Neural progenitor cell (in vitro differentiated cells): ENCODE data around the gene ZBP1. TPM values are rescaled to one million over a fixed set of nuclear protein-coding genes. Genes with fewer than 3 reads are reported as not detected.

Experiments used
- DNase-seq: peaks from one replicate; pipeline ENCODE4 v3.0.0-alpha.2; 2016; ENCODE audit warnings: low spot score
- H2AFZ ChIP-seq: fragments of 200-600 bp; sonication (generic); replicated peaks from 2 replicates; pipeline ENCODE4 v1.6.1; 2016; ENCODE audit warnings: antibody characterized with exemption
- H3F3A ChIP-seq: fragments of 200-600 bp; sonication (generic); 2 replicates; pipeline ENCODE4 v1.6.1; 2016; ENCODE audit warnings: antibody characterized with exemption, low read depth
- H3K27ac ChIP-seq: fragments of 200-600 bp; sonication (generic); 2 replicates; pipeline ENCODE4 v1.5.1; 2016; ENCODE audit warnings: mild to moderate bottlenecking
- H3K27me3 ChIP-seq: fragments of 200-600 bp; sonication (generic); 2 replicates; pipeline ENCODE4 v1.6.1; 2016; ENCODE audit warnings: mild to moderate bottlenecking, moderate library complexity
- H3K36me3 ChIP-seq: fragments of 200-600 bp; sonication (generic); 2 replicates; pipeline ENCODE4 v1.5.1; 2016
- H3K4me1 ChIP-seq: fragments of 200-600 bp; sonication (generic); 2 replicates; pipeline ENCODE4 v1.6.1; 2016; ENCODE audit warnings: mixed run types
- H3K4me2 ChIP-seq: fragments of 200-600 bp; sonication (generic); 2 replicates; pipeline ENCODE4 v1.6.1; 2016
- H3K4me3 ChIP-seq: fragments of 200-600 bp; sonication (generic); 2 replicates; pipeline ENCODE4 v1.5.1; 2016
- H3K79me2 ChIP-seq: fragments of 200-600 bp; sonication (generic); 2 replicates; pipeline ENCODE4 v1.6.1; 2016; ENCODE audit warnings: low read depth
- H3K9ac ChIP-seq: fragments of 200-600 bp; sonication (generic); 2 replicates; pipeline ENCODE4 v1.6.1; 2016
- H3K9me3 ChIP-seq: fragments of 200-600 bp; sonication (generic); 2 replicates; pipeline ENCODE4 v1.5.1; 2016; ENCODE audit warnings: low read depth
- H4K20me1 ChIP-seq: fragments of 200-600 bp; sonication (generic); 2 replicates; pipeline ENCODE4 v1.6.1; 2016; ENCODE audit warnings: low read depth
- H3K27ac Mint-ChIP-seq: 3 replicates; pipeline ENCODE4 v1.8.0; 2021; ENCODE audit warnings: mixed read lengths
- H3K27me3 Mint-ChIP-seq: 2 replicates; pipeline ENCODE4 v1.8.0; 2022; ENCODE audit warnings: low read depth, mild to moderate bottlenecking, inconsistent platforms, moderate library complexity, mixed read lengths; ENCODE audit not compliant: insufficient read depth
- H3K36me3 Mint-ChIP-seq: 3 replicates; pipeline ENCODE4 v1.8.0; 2021; ENCODE audit warnings: mixed read lengths
- H3K4me1 Mint-ChIP-seq: 3 replicates; pipeline ENCODE4 v1.8.0; 2021; ENCODE audit warnings: mixed read lengths
- H3K4me3 Mint-ChIP-seq: 3 replicates; pipeline ENCODE4 v1.8.0; 2021; ENCODE audit warnings: mild to moderate bottlenecking, moderate library complexity, mixed read lengths
- H3K9me3 Mint-ChIP-seq: 3 replicates; pipeline ENCODE4 v1.8.0; 2020; ENCODE audit warnings: mixed read lengths
- EZH2 ChIP-seq: fragments of 200-600 bp; sonication (generic); IDR thresholded peaks from 2 replicates; pipeline ENCODE4 v1.6.1; 2017; ENCODE audit warnings: antibody characterized with exemption, mild to moderate bottlenecking, moderate library complexity
- EZH2phosphoT487 ChIP-seq: fragments of 200-600 bp; sonication (generic); IDR thresholded peaks from 2 replicates; pipeline ENCODE4 v1.6.1; 2017; ENCODE audit warnings: antibody characterized with exemption
- total RNA-seq: library from RNA; depleted of rRNA; stranded (reverse); fragments of >200 nt; gene quantifications from 2 replicates; pipeline ENCODE4 v1.2.3, GENCODE V29; 2015; ENCODE audit warnings: low replicate concordance
- TF ChIP-seq, protein P1 (sequence below): fragments of 200-600 bp; sonication (generic); IDR thresholded peaks from 2 replicates; pipeline ENCODE4 v1.5.1; 2017; ENCODE audit warnings: antibody characterized with exemption, mild to moderate bottlenecking

The ZBP1 gene
- total RNA-seq, 1 donor from 2014 or later: not detected

DNA sequence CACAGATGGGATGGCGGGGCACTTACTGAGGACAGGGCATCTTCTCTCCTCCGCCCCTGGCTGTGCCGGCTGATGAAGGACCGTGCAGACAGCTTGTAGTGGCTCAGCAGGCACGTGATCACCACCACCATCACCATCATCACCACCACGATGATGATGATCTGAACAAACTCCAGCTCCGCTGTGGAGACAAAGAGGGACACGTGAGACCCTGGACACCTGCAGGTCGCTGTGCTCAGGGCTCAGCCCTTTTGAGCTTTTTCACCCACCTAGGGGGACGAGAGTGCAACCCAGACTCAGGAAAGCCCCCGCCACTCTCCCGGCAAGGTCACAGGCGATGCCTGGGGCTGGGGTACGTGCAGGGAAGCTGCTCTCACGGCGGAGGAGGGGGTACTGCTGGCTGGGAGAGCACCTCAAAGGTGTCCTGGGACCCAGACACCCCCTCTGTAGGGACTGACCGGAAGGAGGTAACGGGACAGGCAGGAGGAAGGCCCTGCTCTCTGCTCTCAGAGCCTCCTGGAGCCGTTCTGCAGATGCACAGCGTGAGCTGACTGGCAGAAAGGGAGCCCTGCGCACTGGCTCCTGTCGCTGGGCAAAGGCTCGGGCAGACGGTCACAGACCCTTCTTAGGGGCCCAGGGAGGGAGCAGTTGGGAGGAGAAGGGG is 39.4 kb upstream of the ZBP1 start:
- no peaks in the 10 kb centered on the region for H3K9me3 ChIP-seq
- H3F3A ChIP-seq: no peaks in the 10 kb centered on the region
- TF ChIP-seq EZH2phosphoT487 (no peak), EZH2 (no peak)
- TF ChIP-seq, protein P1, sequence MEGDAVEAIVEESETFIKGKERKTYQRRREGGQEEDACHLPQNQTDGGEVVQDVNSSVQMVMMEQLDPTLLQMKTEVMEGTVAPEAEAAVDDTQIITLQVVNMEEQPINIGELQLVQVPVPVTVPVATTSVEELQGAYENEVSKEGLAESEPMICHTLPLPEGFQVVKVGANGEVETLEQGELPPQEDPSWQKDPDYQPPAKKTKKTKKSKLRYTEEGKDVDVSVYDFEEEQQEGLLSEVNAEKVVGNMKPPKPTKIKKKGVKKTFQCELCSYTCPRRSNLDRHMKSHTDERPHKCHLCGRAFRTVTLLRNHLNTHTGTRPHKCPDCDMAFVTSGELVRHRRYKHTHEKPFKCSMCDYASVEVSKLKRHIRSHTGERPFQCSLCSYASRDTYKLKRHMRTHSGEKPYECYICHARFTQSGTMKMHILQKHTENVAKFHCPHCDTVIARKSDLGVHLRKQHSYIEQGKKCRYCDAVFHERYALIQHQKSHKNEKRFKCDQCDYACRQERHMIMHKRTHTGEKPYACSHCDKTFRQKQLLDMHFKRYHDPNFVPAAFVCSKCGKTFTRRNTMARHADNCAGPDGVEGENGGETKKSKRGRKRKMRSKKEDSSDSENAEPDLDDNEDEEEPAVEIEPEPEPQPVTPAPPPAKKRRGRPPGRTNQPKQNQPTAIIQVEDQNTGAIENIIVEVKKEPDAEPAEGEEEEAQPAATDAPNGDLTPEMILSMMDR: no peak
- Mint-ChIP-seq H3K36me3 (no peaks in the 10 kb centered on the region), H3K9me3 (no peaks in the 10 kb centered on the region), H3K27me3 (peaks cover 13% of the 10 kb centered on the region), H3K4me3 (no peak overlapping the region), H3K27ac (no peak overlapping the region), H3K4me1 (peaks cover 8% of the 10 kb centered on the region)
- no peak overlapping the region for H3K4me2 ChIP-seq
- H3K27ac ChIP-seq: no peak overlapping the region
- H3K9ac ChIP-seq: no peak overlapping the region
- DNase-seq: no peak
- H3K4me3 ChIP-seq: no peak overlapping the region
- H3K36me3 ChIP-seq: no peaks in the 10 kb centered on the region
- no peaks in the 10 kb centered on the region for H3K27me3 ChIP-seq
- no peaks in the 10 kb centered on the region for H3K79me2 ChIP-seq
- peaks cover 7% of the 10 kb centered on the region for H3K4me1 ChIP-seq
- no peaks in the 10 kb centered on the region for H4K20me1 ChIP-seq
- H2AFZ ChIP-seq: no peak overlapping the region

DNA sequence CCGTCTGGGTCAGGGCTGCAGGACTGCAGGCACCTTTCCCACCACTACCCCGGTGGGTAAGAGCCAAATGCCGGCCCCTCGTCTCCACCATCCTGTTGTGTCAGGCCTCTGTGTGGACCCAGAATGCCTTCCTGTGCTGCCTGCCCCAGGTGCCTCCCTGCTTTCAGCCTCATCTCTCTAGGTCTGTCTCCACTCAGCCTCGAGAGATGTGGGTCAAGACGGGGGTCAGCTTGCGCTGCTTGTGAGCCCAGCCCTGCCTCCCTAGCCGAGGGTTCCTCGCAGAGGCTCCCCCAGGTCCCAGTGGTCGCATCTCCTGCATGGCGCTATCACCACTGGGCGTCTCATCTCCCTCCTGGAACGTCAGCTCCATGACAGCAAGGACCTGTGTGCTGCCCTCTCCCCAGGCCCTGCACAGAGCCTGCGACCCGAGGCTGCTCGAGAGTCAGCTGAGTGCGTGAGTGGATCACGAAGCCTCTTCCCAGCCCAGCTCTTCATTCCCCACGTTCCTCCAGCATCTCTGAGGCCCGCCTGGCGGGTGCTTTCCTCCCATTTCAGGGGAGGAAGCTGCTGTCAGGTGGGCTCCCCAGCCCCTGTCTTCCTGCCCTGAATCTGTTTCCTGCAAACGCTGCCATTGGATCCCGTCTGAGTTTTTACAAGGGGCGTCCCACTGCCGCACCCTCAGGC is 38.7 kb upstream of the ZBP1 start:
- Histone ChIP-seq H3F3A (no peaks in the 10 kb centered on the region), H2AFZ (no peak overlapping the region), H3K79me2 (no peaks in the 10 kb centered on the region), H3K4me3 (no peak overlapping the region), H3K9ac (no peak overlapping the region), H3K4me1 (peaks cover 7% of the 10 kb centered on the region), H3K36me3 (no peaks in the 10 kb centered on the region), H3K9me3 (no peaks in the 10 kb centered on the region), H3K4me2 (no peak overlapping the region), H3K27ac (no peak overlapping the region), H4K20me1 (no peaks in the 10 kb centered on the region), H3K27me3 (no peaks in the 10 kb centered on the region)
- Mint-ChIP-seq H3K4me1 (peaks cover 13% of the 10 kb centered on the region), H3K36me3 (no peaks in the 10 kb centered on the region), H3K27ac (no peak overlapping the region), H3K9me3 (no peaks in the 10 kb centered on the region), H3K27me3 (peaks cover 17% of the 10 kb centered on the region), H3K4me3 (no peak overlapping the region)
- no peak for DNase-seq
- TF ChIP-seq, protein P1: no peak
- TF ChIP-seq EZH2phosphoT487 (no peak), EZH2 (no peak)

DNA sequence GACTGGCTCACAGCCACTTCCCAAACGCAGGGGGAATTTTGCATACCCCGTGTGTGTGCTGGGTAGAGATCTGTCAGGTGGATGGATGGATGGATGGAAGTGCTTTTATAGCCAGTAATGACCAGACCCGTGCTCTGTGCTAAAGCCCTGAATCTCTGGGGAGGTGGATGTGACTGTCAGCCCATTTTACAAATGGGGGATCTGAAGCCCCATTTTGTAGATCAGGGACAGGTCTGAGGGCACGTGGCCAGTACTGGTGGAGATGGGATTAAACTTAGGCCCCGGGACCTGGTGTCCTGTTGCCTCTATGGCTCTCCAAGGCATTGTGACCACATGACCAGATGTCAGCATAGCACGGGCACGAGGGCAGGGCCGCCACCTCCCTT is 38.2 kb upstream of the ZBP1 start:
- H3K79me2 ChIP-seq: no peaks in the 10 kb centered on the region
- Mint-ChIP-seq H3K36me3 (no peaks in the 10 kb centered on the region), H3K4me3 (no peak overlapping the region), H3K9me3 (no peaks in the 10 kb centered on the region), H3K27me3 (peaks cover 17% of the 10 kb centered on the region), H3K27ac (no peak overlapping the region), H3K4me1 (peaks cover 13% of the 10 kb centered on the region)
- no peaks in the 10 kb centered on the region for H3F3A ChIP-seq
- H3K9ac ChIP-seq: no peak overlapping the region
- DNase-seq: no peak
- H3K27ac ChIP-seq: no peak overlapping the region
- no peaks in the 10 kb centered on the region for H3K36me3 ChIP-seq
- no peak overlapping the region for H3K4me3 ChIP-seq
- peaks cover 7% of the 10 kb centered on the region for H3K4me1 ChIP-seq
- no peak overlapping the region for H3K4me2 ChIP-seq
- H2AFZ ChIP-seq: no peak overlapping the region
- no peaks in the 10 kb centered on the region for H3K9me3 ChIP-seq
- no peaks in the 10 kb centered on the region for H3K27me3 ChIP-seq
- TF ChIP-seq EZH2phosphoT487 (no peak), EZH2 (no peak)
- TF ChIP-seq, protein P1: no peak
- H4K20me1 ChIP-seq: no peaks in the 10 kb centered on the region
